ENCODE results near the gene KCTD15. TPM values are rescaled to one million over a fixed set of nuclear protein-coding genes. Genes with fewer than 3 reads are reported as not detected.

KCTD15 gene
- total RNA-seq, 1 donor from 2014 or later: 9.9 TPM

GRCh38 chr19:33777351-33777750 is 19.3 kb upstream of the KCTD15 start:
- no peak for TF ChIP-seq CTCF (IDR thresholded peaks at IDR 0.05; ENCODE audit: borderline replicate concordance)
- H3K27ac ChIP-seq (replicated peaks): no peak overlapping the region
- no peaks in the 10 kb centered on the region for H3K36me3 ChIP-seq
- no peak for DNase-seq
- peaks cover 16% of the 10 kb centered on the region for H3K4me1 ChIP-seq
- H3K27me3 ChIP-seq (ENCODE audit: low read depth): peaks cover 93% of the 10 kb centered on the region
- intact Hi-C loops (cut with micrococcal nuclease): loop anchor here (5.0 kb wide), 1 partner anchor 320 kb away; no protein-coding TSS in a partner anchor
- H3K4me3 ChIP-seq: no peak overlapping the region
- no peaks in the 10 kb centered on the region for H3K9me3 ChIP-seq (replicated peaks)

- H3K4me3 ChIP-seq: no peak overlapping the region
- H3K27me3 ChIP-seq (ENCODE audit: low read depth): peaks cover 93% of the 10 kb centered on the region
- no peaks in the 10 kb centered on the region for H3K36me3 ChIP-seq
- TF ChIP-seq CTCF (IDR thresholded peaks at IDR 0.05; ENCODE audit: borderline replicate concordance): no peak
- DNase-seq: no peak
- H3K27ac ChIP-seq (replicated peaks): no peak overlapping the region
- no peaks in the 10 kb centered on the region for H3K9me3 ChIP-seq (replicated peaks)
- intact Hi-C loops (cut with micrococcal nuclease): loop anchor here (5.0 kb wide), 1 partner anchor 320 kb away; no protein-coding TSS in a partner anchor
- H3K4me1 ChIP-seq: peaks cover 16% of the 10 kb centered on the region
Measured at GRCh38 chr19:33777753-33778088, 18.9 kb upstream of the KCTD15 start.

- Histone ChIP-seq H3K4me3 (peak overlapping the region; percentile 52), H3K4me1 (peaks cover 16% of the 10 kb centered on the region), H3K27me3 (ENCODE audit: low read depth) (peaks cover 93% of the 10 kb centered on the region), H3K27ac (replicated peaks) (no peak overlapping the region), H3K36me3 (no peaks in the 10 kb centered on the region), H3K9me3 (replicated peaks) (no peaks in the 10 kb centered on the region)
- intact Hi-C loops (cut with micrococcal nuclease): loop anchor here (5.0 kb wide), 1 partner anchor 319 kb away; no protein-coding TSS in a partner anchor
- TF ChIP-seq CTCF (IDR thresholded peaks at IDR 0.05; ENCODE audit: borderline replicate concordance): peak; percentile 100
- peak; percentile 83 for DNase-seq
Measured at GRCh38 chr19:33778089-33778791, 18.4 kb upstream of the KCTD15 start.

DNA sequence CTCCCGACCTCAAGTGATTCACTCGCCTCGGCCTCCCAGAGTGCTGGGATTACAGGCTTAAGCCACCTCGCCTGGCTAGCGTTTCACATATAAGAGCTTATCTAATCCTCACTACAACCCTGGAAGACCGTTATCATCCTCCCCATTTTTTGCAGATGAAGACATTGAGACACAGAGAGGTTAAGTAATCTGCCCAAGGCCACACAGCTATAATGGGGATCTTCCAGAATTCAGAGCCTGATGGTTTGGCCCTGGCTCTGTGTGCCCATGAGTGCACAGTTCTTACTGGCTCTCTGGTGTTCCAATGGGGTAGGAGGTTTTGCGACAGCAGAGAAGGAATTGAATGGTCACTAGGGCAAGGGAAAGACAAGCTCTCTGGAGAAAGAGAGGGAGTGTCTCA is 16.8 kb upstream of the KCTD15 start:
- H3K27ac ChIP-seq (replicated peaks): no peak overlapping the region
- intact Hi-C loops (cut with micrococcal nuclease): loop anchor here (5.0 kb wide), 2 partner anchors 217 to 317 kb away; no protein-coding TSS in a partner anchor
- H3K27me3 ChIP-seq (ENCODE audit: low read depth): peaks cover 92% of the 10 kb centered on the region
- no peak overlapping the region for H3K4me3 ChIP-seq
- no peaks in the 10 kb centered on the region for H3K36me3 ChIP-seq
- no peaks in the 10 kb centered on the region for H3K9me3 ChIP-seq (replicated peaks)
- H3K4me1 ChIP-seq: peaks cover 16% of the 10 kb centered on the region
- DNase-seq: no peak
- TF ChIP-seq CTCF (IDR thresholded peaks at IDR 0.05; ENCODE audit: borderline replicate concordance): no peak

DNA sequence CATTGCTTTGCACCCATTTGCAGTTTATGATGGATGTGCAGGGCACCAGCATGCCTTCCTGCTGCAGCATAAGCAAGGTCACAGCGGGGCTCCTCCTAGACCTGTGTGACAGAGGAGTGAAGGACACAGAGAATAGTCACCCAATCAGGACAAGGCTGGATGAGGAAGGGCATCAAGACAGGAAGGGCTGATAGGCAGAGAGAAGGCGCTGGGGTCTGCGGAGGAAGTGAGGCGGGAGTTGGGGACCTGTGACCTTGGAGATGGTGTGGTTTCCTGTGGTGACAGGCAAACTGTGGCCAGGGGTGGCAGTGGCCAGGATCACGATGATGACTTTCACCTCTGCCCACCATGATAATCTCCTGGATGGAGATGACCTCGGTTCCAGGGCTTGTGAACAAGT is 16.4 kb upstream of the KCTD15 start:
- peaks cover 92% of the 10 kb centered on the region for H3K27me3 ChIP-seq (ENCODE audit: low read depth)
- DNase-seq: no peak
- H3K27ac ChIP-seq (replicated peaks): no peak overlapping the region
- no peaks in the 10 kb centered on the region for H3K9me3 ChIP-seq (replicated peaks)
- no peaks in the 10 kb centered on the region for H3K36me3 ChIP-seq
- no peak overlapping the region for H3K4me3 ChIP-seq
- H3K4me1 ChIP-seq: peaks cover 16% of the 10 kb centered on the region
- TF ChIP-seq CTCF (IDR thresholded peaks at IDR 0.05; ENCODE audit: borderline replicate concordance): no peak
- intact Hi-C loops (cut with micrococcal nuclease): loop anchor here (5.0 kb wide), 1 partner anchor 217 kb away; no protein-coding TSS in a partner anchor

All from left ventricle myocardium inferior (tissue), 1 donor.